GM10248 (cell line): Measurements from ENCODE around the gene LRRC56.

Experiments used
- CTCF ChIA-PET: fragments of 300-600 bp; sonication (Branson Sonifier 250); formaldehyde crosslinking; extraction: SDS; loops from one replicate; lab custom pipeline; 2021; ENCODE audit warnings: antibody characterized with exemption; lab: Yijun Ruan, JAX
- POLR2A ChIA-PET: fragments of 350-650 bp; sonication (Branson Sonifier 250); formaldehyde crosslinking; extraction: SDS; loops from one replicate; lab custom pipeline; 2020; ENCODE audit warnings: antibody characterized with exemption; lab: Yijun Ruan, JAX
- DNase-seq: peaks from one replicate; pipeline ENCODE4 v3.0.0; 2012; ENCODE audit errors: extremely low spot score
- CTCF ChIP-seq: IDR thresholded peaks from 2 replicates; pipeline ENCODE4 v1.5.1; 2012; ENCODE audit warnings: mild to moderate bottlenecking, low read depth; ENCODE audit errors: extremely low read depth, missing control alignments, control extremely low read depth

Gene LRRC56

GRCh38 chr11:592501-592900 is 55.2 kb downstream of the LRRC56 start:
- DNase-seq = no peak
- POLR2A ChIA-PET = no interaction called here
- CTCF ChIA-PET = no interaction called here
- TF ChIP-seq CTCF = no peak

GRCh38 chr11:592918-593317 is 55.6 kb downstream of the LRRC56 start:
- CTCF ChIA-PET = no interaction called here
- DNase-seq = no peak
- POLR2A ChIA-PET = no interaction called here
- TF ChIP-seq CTCF = no peak

GRCh38 chr11:593347-593746 is 56.0 kb downstream of the LRRC56 start:
- ChIA-PET CTCF (no interaction called here), POLR2A (no interaction called here)
- no peak for DNase-seq
- TF ChIP-seq CTCF = no peak

GRCh38 chr11:595400-595799 is 58.1 kb downstream of the LRRC56 start:
- TF ChIP-seq CTCF = no peak
- ChIA-PET POLR2A (interaction anchor here (0.6 kb wide), 1 partner anchor 11 kb away, joined by 10 read pairs; no protein-coding TSS in a partner anchor), CTCF (no interaction called here)
- no peak for DNase-seq

- POLR2A ChIA-PET = no interaction called here
- no peak for TF ChIP-seq CTCF
- no peak for DNase-seq
- CTCF ChIA-PET = no interaction called here
Observed at GRCh38 chr11:596374-596773, 59.0 kb downstream of the LRRC56 start.

- TF ChIP-seq CTCF = no peak
- DNase-seq = no peak
- ChIA-PET CTCF (no interaction called here), POLR2A (no interaction called here)
Observed at GRCh38 chr11:597166-597725, 59.9 kb downstream of the LRRC56 start.
